Neural crest cell (in vitro differentiated cells): Measurements from ENCODE around the gene DYRK1A. TPM values are rescaled to one million over a fixed set of nuclear protein-coding genes. Genes with fewer than 3 reads are reported as not detected.

Experiments used
- DNase-seq: peaks from one replicate; pipeline ENCODE4 v3.0.0; 2021; ENCODE audit warnings: low read depth, mixed read lengths, low spot score
- H3K27ac Mint-ChIP-seq: one replicate; pipeline ENCODE4 v1.8.0; 2021; ENCODE audit warnings: mild to moderate bottlenecking, mixed read lengths; ENCODE audit not compliant: unreplicated experiment
- H3K27me3 Mint-ChIP-seq: 2 replicates; pipeline ENCODE4 v1.8.0; 2021; ENCODE audit warnings: low read depth, mild to moderate bottlenecking, mixed read lengths
- H3K36me3 Mint-ChIP-seq: 2 replicates; pipeline ENCODE4 v1.8.0; 2021; ENCODE audit warnings: low read depth, mild to moderate bottlenecking, mixed read lengths
- H3K4me1 Mint-ChIP-seq: 2 replicates; pipeline ENCODE4 v1.8.0; 2021; ENCODE audit warnings: mixed read lengths
- H3K4me3 Mint-ChIP-seq: one replicate; pipeline ENCODE4 v1.8.0; 2021; ENCODE audit warnings: mild to moderate bottlenecking, mixed read lengths
- H3K9me3 Mint-ChIP-seq: 2 replicates; pipeline ENCODE4 v1.8.0; 2021; ENCODE audit warnings: mixed read lengths
- CTCF ChIP-seq: fragments of 200-600 bp; sonication (generic); conservative IDR thresholded peaks from 2 replicates; pipeline ENCODE4 v1.5.0; 2021; ENCODE audit warnings: antibody characterized with exemption, mild to moderate bottlenecking
- total RNA-seq: library from RNA; stranded (reverse); gene quantifications from 2 replicates; pipeline ENCODE4 v1.2.1, GENCODE V29; 2021

Gene DYRK1A
- total RNA-seq, 1 donor from 2014 or later, result 77.0 TPM

- TF ChIP-seq CTCF, result no peak
- H3K9me3 Mint-ChIP-seq, result peaks cover 4% of the 10 kb centered on the region
- no peak overlapping the region for H3K4me3 Mint-ChIP-seq
- DNase-seq, result no peak
- H3K27me3 Mint-ChIP-seq, result no peaks in the 10 kb centered on the region
- no peak overlapping the region for H3K27ac Mint-ChIP-seq
- no peaks in the 10 kb centered on the region for H3K36me3 Mint-ChIP-seq
- peaks cover 4% of the 10 kb centered on the region for H3K4me1 Mint-ChIP-seq
Measured at GRCh38 chr21:37555672-37556261, 189.2 kb downstream of the DYRK1A start.

GRCh38 chr21:37557261-37557950 is 190.8 kb downstream of the DYRK1A start:
- H3K9me3 Mint-ChIP-seq, result peaks cover 4% of the 10 kb centered on the region
- H3K4me3 Mint-ChIP-seq, result no peak overlapping the region
- H3K27me3 Mint-ChIP-seq, result no peaks in the 10 kb centered on the region
- DNase-seq, result no peak
- peaks cover 4% of the 10 kb centered on the region for H3K4me1 Mint-ChIP-seq
- no peak for TF ChIP-seq CTCF
- H3K27ac Mint-ChIP-seq, result no peak overlapping the region
- H3K36me3 Mint-ChIP-seq, result no peaks in the 10 kb centered on the region

- no peak for DNase-seq
- no peak for TF ChIP-seq CTCF
- no peak overlapping the region for H3K4me3 Mint-ChIP-seq
Measured at GRCh38 chr21:37558676-37559211, 192.2 kb downstream of the DYRK1A start.

GRCh38 chr21:37560385-37560784 is 193.8 kb downstream of the DYRK1A start:
- no peak for TF ChIP-seq CTCF
- no peak for DNase-seq
- H3K4me1 Mint-ChIP-seq, result peaks cover 4% of the 10 kb centered on the region
- H3K4me3 Mint-ChIP-seq, result no peak overlapping the region
- H3K36me3 Mint-ChIP-seq, result no peaks in the 10 kb centered on the region
- H3K9me3 Mint-ChIP-seq, result peaks cover 2% of the 10 kb centered on the region
- no peak overlapping the region for H3K27ac Mint-ChIP-seq
- H3K27me3 Mint-ChIP-seq, result peaks cover 3% of the 10 kb centered on the region

More at GRCh38 chr21:37558676-37559211, 192.2 kb downstream of the DYRK1A start:
- H3K4me1 Mint-ChIP-seq, result peaks cover 4% of the 10 kb centered on the region
- peaks cover 4% of the 10 kb centered on the region for H3K9me3 Mint-ChIP-seq
- H3K27ac Mint-ChIP-seq, result no peak overlapping the region
- no peaks in the 10 kb centered on the region for H3K27me3 Mint-ChIP-seq
- no peaks in the 10 kb centered on the region for H3K36me3 Mint-ChIP-seq

- Mint-ChIP-seq H3K9me3 (peaks cover 2% of the 10 kb centered on the region), H3K4me1 (peaks cover 4% of the 10 kb centered on the region), H3K4me3 (no peak overlapping the region), H3K36me3 (no peaks in the 10 kb centered on the region), H3K27me3 (peaks cover 3% of the 10 kb centered on the region), H3K27ac (no peak overlapping the region)
- TF ChIP-seq CTCF, result no peak
- DNase-seq, result no peak
Measured at GRCh38 chr21:37561506-37561905, 194.9 kb downstream of the DYRK1A start.
